HG02840 (cell line): Measurements from ENCODE around the gene CARMIL3.

Experiments used
- ATAC-seq: cut with Tn5 transposase; IDR thresholded peaks from one replicate; pipeline ENCODE4 v1.9.1; 2021; ENCODE audit warnings: mild to moderate bottlenecking, moderate library complexity, moderate number of reproducible peaks; ENCODE audit not compliant: unreplicated experiment, low FRiP score

CARMIL3 gene

DNA sequence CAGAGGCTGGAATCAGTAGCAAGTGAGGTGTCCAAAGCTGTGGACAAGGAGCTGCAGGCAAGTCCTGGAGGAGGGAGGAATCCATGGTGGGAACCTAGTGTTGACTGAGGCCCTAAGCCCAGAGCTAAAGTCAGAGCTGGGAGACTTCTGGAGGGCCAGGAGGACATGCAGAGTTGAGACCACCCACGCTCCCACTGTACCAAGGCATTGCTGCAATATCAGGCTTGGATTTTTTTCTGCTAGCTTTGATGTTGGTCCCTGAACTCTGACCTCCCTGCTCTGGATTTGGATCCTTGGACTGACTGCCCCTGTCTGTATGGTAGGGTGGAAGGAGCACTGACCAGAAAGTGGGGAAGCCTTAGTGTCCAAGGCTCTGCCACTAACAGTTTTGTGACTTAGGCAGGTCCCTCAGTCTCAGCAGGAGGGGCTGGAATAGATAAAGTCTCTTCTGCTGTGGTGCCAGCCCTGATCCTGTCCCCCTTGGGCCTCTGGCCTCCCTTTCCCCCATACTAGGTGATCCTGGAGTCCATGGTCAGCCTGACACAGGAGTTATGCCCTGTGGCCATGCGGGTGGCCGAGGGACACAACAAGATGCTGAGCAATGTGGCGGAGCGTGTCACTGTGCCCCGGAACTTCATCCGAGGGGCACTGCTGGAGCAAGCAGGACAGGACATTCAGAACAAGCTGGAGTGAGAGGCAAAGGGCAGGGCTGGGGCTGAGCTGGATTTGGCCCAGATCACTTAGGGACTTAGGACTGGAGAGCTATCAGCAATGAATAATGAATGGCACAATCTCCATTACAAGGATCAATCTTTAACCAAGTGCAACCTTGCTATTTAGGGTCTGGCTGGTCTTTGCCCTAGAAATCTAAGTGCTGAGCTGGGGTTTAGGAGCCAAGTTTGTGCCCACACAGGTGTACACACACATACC lies 9.4 kb downstream of the CARMIL3 start:
- ATAC-seq: no peak

DNA sequence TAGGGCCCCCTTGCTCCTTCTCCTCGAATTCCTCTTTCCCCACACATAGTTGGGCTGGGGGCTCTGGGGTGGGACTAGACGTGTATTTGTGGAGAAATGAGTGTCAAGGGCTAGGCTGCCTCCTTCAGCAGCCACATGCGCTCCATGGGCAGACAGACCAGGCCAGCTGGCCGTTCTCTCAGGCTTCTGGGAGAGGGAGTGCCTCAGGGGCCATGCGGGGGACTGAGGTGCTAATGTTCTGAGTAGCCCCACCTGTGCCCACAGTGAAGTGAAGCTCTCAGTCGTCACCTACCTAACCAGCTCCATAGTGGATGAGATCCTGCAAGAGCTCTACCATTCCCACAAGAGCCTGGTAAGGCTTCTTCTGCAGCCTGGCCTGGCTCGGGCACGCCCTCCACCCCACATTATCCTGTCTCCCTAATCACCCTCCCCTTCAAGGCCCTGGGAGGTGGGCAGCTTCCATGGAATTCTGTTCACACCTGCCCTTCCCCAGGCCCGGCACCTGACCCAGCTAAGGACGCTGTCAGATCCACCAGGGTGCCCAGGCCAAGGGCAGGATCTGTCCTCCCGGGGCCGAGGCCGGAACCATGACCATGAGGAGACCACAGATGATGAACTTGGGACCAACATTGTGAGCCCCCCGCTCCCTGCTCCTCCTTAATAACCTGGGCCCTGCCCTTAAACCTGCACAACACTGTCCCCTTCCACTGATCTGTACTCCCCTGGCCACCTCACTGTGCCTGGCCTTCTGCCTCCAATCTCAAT lies 10.6 kb downstream of the CARMIL3 start:
- ATAC-seq: no peak

DNA sequence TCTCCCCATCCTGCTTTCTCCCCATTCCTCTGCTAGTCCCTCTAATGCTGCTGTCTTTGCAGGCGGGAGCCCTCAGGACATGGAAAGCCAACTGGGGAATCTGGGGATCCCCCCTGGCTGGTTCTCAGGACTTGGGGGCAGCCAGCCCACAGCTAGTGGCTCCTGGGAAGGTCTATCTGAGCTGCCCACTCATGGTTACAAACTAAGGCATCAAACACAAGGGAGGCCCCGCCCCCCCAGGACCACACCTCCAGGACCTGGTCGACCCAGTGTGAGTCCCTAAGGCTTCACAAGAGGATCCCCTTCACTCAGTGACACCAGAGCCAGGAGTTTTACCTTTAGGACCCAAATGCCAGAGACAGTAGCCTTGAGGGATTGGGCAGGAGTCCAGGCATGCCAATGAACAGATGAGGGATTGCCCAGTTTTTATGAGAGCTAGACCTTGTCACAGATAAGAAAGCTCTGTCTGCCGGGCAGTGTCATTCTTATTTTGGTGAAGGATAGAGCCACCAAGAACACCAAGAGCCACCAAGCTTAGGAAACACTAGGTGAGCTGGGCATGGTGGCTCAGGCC lies 11.5 kb downstream of the CARMIL3 start:
- no peak for ATAC-seq

DNA sequence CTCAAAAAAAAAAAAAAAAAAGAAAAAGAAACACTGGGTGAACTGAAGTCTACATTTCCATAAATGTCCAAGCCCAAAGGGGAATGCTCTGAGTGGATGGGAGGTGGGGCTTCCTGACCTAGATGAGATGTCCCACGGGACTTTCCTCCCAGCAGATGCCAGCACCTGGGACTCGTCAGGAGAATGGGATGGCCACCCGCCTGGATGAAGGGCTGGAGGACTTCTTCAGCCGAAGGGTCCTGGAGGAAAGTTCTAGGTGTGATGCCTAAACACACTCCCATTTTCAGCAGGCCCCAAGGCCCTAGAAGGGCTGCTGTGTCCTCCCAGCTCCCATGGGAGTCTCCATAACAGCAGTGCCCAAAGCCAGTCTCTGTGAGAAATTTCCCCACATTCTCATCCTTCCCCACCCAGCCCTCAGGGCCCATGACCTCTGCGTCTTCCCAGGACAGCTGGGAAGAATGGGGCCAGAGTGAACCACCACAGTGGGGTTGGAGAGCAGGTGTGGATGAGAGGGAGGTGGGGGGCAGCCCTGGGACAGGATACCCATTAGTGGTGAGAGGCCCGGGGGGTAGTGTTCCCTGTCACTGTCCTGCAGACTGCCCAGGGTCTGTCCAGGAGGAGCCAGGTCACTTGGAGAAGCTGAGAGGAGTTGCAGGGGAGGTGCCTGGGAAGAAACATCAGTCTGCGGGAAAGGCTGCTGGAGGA lies 12.4 kb downstream of the CARMIL3 start:
- no peak for ATAC-seq

DNA sequence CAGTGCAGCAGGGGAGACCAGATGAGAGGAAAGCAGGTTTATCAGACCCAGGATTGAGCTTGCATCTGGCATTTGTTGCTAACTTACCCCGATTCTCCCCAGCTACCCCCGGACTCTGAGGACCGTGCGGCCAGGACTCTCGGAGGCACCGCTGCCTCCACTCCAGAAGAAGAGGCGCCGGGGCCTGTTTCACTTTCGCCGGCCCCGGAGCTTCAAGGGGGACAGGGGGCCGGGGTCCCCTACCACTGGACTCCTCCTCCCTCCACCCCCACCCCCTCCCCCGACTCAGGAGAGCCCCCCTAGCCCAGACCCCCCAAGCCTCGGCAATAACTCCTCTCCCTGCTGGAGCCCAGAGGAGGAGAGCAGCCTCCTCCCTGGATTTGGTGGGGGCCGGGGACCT lies 13.0 kb downstream of the CARMIL3 start:
- ATAC-seq: no peak

DNA sequence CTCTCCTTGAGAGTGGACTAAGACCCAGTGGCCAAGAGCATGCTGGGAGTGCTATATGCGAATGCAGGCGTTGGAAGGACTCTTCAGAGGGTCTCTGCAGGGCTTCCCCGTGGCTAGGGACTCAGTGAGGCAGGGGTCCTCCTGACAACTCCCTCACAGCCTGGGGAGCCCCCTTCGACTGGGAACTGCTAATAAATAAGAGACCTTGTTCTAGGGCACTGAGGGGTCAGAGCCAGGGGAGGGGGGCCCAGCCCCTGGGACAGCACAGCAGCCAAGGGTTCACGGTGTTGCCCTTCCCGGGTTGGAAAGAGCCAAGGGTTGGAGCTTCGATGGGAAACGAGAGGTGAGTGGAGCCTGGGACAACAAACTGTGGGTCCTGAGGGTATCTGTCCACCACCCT lies 13.6 kb downstream of the CARMIL3 start:
- ATAC-seq: no peak

DNA sequence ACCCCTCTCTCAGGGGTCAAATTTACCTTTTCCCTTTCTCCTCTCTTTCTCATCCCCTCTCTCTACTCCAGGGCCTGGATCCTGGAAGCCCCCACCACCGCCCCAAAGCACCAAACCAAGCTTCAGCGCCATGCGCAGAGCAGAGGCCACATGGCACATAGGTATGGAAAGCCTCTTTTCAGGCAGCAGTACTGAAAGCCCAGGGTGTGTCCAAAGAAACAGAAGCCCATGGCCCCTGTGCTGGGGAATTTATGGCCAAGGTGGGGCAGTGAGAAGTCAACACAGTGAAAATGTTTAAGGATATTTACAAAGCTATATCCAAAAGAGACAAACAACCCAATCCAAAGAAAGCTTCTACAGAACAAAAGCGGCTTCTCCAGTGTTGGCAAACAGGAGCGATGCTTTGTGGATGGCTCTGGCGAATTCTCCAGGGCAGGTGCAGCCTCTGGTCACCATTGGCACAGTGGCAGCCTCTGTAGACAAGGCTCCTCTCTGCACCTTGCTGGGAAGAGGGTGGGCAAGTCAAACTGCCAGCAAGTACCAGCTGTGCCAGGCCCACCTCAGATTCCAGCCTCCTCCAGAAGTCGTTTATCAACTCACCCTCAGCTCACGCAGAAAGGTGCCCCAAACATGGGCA lies 14.8 kb downstream of the CARMIL3 start:
- ATAC-seq: no peak

DNA sequence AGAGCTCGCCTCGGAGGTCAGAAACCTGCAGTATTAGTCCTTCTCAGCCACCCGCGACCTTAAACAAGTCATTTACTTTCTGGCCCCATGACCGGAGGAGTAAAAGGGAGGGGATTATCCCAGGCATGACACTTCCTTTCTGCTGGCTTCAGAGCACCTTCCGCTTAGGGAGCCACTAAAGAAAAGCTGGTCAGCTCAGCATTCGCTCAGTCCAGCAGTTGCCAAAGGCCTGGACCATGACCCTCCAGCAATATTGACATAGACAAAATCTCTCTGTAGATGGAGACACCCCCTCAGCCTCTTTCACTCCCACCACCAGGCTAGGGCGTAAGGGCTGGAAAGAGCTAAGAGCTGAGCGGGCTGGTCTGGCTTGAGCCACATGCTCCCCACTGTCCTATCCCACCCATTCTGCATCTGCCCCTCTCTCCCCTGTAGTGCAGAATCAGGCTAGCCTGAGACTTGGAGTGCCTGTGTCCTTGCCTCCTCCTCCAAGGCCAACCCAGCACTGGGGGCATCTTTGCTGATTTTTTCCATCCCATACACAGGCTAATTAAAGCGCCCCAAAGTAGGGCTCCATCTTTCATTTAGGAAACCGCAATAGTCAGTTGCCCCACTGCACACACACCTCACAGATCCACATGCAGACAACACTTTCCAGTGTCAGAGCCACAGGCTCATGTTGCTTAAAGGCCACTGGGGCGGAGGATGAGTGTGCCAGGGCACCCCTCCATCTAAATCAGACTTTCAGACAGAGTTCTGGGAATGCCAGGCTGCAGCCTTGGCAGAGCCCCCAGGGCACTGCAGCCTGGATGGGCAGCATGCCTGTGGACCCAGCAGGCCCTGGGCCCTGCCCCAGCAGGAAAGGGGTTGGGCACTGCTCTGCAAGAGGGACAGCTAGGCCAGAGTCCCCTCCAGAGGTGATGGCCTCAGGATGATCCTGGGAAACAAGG lies 15.6 kb downstream of the CARMIL3 start:
- no peak for ATAC-seq

DNA sequence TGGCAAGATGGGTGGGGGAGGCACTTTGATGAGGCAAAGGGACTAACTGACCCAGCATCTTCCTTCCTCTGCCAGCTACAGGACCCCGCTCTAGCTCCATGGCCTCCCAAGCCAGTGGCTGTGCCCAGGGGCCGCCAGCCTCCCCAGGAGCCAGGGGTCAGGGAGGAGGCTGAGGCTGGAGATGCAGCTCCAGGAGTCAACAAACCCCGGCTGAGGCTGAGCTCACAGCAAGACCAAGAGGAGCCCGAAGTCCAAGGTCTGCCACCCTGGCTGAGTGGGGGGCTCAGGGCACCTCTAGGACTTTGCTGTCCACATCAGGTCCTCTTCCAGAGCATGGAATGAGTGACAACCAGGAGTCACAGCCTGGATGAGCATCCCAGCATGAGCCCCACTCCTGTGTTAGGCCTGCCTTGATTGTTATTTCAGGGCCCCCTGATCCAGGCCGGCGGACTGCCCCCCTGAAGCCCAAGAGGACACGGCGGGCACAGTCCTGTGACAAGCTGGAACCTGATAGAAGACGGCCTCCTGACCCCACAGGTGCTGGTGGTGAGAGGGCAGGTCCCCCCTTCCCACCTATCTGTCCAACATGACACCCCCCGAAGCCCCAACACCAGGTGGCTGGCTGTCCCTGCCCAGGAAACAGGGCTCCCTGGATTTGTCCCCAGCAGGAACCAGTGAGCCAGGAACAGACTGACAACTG lies 17.1 kb downstream of the CARMIL3 start:
- no peak for ATAC-seq

DNA sequence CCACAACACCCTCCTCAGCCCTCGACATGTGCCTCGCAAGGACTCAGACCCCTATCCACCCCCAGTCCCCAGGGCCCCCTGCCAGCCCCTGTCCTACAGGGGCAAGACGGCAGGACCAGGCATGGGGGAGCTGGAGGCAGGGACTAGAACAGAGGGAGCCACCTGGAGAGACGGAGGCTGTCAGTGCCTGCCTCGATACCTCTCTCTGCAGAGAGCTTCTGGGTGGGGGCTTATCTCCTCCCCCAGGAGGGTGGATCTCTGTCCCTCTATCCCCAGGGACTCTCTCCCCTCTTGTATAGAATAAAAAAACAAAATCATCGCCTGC lies 17.6 kb downstream of the CARMIL3 start:
- ATAC-seq: no peak

DNA sequence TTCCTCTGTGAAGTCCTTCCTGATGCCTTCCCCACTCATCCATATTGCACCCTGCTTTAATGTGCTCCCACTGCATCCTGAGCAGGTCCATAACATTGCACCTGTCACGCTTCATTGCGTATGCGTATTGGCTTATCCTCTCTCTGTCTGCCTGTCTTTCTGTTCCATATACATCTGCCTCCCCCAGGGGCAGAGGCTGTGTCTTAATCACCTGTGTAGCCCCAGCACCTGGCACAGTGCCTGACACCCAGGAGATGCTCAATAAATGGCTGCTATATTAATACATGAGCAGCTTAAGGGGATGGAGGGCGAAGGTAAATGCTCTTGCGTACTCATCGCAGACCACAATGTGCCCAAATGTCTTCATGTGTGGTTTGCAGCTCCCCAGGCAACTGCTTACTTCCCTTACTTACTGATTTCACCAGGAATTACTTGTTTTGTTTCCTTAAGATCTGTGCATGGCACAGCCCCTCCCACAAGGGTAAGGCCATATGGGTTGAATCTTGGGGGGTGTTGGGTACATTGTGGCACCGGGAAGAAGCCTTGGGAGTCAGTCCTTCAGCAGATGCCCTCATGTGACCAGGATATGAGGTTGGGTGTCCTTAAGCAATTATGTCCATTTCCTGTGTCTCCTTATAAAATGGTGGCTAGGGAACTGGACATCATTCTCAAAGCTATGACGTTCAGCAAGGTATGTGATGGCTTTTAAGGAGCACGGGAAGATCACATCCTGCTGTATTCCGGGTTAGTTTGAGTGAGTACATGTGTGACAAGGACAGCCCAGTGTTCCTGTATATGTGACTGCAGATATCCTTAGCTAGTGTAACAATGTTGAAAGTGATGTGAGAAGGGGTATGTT lies 18.7 kb downstream of the CARMIL3 start:
- ATAC-seq: no peak

DNA sequence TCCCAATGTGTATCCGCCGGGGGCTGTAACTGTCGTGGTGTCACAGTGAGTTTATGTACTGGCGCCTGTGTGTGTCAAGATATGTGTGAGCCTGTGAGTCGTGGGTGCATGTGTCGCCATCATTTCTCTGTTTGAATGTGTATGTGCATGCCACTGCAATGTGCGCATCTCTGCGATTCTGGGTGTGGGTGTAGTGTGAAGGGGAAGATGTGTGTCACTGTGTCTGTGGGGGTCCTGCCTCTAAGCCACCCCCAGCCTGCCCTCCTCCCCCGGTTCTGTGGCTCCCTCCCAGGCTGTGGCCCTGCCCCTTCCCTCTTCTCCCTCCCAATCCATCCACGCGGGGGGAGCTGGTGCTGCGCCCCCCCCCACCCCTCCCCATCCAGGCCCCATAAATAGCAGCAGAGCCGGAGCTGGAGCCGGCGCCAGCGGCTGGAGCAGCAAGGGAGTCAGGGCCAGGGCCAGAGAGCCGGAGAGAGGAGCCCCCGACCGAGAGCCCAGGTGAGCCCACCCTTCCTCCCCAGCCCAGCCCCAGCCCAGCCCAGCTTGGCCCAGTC lies 19.4 kb downstream of the CARMIL3 start, which contains the start of gene CPNE6:
Gene CPNE6 (plus strand): TSS at position 419 of the 554 bp plus-strand sequence. CDS start 1,375 bp downstream, outside the sequence.
- ATAC-seq: no peak

DNA sequence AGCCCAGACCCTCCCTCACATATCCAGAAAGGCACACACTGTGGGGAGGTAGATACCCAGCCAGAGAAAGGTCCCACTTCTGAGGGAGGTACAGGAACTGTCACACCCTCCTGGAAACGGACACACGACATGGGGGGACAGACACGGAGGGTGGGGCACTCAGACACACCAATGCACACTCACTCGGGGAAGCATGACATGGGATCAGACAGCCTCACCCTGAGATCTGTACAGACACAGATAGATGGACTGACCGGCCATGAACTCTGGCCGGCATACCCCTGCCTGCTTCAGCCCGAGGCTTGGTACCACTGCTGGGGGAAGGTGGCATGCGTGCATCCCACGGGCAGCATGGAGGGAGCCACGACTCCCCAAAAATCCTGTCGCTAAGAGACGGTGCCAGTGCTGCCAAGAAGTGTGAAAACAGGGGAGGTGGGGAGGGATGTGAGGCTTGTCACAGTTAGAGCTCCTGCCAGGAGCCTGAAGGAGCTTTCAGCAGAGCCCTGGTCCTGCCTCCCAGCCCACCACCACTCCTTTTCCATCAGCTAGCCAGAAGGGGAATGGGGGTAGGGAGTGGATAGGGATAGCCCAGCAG lies 20.1 kb downstream of the CARMIL3 start:
- ATAC-seq: no peak

DNA sequence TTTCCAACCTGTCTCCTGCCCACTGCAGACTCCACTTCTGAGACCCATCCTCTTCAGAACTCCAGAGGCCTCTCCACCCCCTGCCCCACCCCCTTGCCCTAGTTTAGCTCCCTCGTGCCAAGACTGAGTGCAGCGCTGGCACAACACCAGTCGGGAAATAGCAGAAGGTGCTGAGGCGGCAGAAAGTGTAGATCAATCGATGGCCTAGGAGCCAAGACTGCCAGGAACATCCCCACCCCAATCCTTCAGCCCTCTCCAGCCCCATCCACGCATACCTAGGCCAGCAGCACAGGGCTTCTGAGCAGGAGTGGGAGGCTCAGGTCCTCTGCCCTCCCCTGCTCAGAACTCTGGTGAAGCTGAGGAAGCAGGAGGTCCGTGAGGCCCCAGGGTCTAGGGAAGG lies 20.6 kb downstream of the CARMIL3 start:
- ATAC-seq: no peak

DNA sequence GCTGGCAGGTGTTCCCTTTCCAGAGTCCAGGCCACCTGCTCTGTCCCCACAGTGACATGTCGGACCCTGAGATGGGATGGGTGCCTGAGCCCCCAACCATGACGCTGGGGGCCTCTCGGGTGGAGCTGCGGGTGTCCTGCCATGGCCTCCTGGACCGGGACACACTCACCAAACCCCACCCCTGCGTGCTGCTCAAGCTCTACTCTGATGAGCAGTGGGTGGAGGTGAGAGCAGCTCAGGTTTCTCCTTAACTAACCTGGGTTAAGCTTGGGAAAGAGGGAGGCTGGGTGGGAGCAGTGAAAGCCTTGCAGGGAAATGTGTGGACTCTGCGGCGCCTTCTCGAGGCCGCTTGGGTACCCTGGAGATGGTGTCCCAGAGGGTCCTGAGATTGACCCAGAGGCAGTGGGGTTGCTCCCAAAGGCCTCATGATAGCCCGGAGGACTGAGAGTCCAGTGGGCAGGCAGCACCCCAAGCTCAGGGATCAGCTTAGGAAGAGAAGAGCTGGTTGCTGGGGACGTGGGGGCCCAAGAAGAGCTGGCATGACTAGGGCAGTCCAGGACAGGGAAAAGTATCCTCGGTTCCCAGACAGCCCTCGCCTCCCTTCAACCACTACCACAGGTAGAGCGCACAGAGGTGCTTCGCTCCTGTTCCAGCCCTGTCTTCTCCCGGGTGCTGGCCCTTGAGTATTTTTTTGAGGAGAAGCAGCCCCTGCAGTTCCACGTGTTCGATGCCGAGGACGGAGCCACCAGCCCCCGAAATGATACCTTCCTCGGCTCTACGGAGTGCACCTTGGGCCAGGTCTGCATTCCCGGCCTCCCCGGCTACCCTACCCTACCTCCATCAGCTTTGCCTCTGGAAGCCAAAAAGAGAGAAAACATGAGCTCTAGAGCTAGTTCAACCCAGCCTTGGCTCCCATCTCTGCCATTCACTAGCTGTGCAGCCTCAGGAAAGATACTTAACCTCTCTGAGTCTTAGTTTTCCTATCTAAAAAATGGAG lies 21.4 kb downstream of the CARMIL3 start:
- no peak for ATAC-seq
